Measurements from ENCODE around the gene MPND. TPM values are rescaled to one million over a fixed set of nuclear protein-coding genes. Genes with fewer than 3 reads are reported as not detected.

Gene MPND
- total RNA-seq, 1 donor from 2014 or later = 14.2 TPM

DNA sequence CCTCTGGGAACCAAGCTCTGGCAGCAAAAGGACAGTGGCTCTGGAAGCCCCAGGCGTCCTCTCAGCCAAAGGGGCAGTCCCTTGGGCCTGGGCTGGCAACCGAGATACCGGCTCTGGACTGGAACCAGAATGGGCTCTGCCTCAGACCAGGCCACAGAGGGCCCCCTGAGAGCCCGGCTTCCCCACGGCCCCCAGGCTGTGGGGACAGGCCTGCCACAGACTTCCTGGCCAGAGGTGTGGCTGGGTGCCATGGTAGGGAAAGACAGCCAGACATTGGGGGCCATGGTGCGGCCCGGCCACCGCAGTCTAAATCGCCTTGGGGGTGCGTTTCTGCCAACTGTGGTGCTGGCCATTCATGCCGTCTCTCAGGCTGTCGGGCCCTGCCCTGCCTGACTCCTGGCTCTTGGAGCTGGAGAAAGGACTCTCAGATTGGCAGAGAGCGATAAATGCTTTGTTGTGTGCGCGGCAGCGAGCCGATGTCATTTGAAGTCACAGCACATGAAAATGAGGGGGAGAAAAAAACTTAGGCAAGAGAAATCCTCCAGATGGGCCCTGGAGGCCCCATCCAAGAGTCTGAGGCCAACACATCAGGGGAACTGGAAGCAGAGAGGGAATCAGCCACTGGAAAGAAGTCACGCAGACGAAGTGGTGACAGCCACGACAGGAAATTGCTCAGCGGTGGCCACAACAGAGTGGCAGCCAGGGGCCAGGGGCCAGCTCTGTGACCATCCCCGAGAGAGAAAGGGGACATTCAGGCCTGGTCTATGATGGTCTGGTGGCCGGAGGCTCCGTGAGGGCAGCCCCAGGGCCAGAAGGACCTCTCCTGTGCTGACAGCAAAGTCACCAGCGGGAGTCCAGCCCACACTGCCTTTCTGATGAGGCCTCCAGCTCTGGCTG, 30.5 kb downstream of the MPND start:
- peaks cover 84% of the 10 kb centered on the region for H3K4me1 Mint-ChIP-seq (ENCODE audit: unreplicated experiment)
- TF ChIP-seq, protein P1, sequence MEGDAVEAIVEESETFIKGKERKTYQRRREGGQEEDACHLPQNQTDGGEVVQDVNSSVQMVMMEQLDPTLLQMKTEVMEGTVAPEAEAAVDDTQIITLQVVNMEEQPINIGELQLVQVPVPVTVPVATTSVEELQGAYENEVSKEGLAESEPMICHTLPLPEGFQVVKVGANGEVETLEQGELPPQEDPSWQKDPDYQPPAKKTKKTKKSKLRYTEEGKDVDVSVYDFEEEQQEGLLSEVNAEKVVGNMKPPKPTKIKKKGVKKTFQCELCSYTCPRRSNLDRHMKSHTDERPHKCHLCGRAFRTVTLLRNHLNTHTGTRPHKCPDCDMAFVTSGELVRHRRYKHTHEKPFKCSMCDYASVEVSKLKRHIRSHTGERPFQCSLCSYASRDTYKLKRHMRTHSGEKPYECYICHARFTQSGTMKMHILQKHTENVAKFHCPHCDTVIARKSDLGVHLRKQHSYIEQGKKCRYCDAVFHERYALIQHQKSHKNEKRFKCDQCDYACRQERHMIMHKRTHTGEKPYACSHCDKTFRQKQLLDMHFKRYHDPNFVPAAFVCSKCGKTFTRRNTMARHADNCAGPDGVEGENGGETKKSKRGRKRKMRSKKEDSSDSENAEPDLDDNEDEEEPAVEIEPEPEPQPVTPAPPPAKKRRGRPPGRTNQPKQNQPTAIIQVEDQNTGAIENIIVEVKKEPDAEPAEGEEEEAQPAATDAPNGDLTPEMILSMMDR (IDR thresholded peaks at IDR 0.05) = no peak
- H3K9me3 Mint-ChIP-seq (ENCODE audit: unreplicated experiment) = no peaks in the 10 kb centered on the region
- peak overlapping the region; percentile 90 for H3K27ac Mint-ChIP-seq (ENCODE audit: unreplicated experiment)
- H3K36me3 Mint-ChIP-seq (ENCODE audit: unreplicated experiment) = no peaks in the 10 kb centered on the region
- H3K4me3 Mint-ChIP-seq (ENCODE audit: unreplicated experiment) = peak overlapping the region; percentile 28
- no peak for DNase-seq (ENCODE audit: extremely low spot score, unreplicated experiment)
- no peaks in the 10 kb centered on the region for H3K27me3 Mint-ChIP-seq (ENCODE audit: unreplicated experiment)

DNA sequence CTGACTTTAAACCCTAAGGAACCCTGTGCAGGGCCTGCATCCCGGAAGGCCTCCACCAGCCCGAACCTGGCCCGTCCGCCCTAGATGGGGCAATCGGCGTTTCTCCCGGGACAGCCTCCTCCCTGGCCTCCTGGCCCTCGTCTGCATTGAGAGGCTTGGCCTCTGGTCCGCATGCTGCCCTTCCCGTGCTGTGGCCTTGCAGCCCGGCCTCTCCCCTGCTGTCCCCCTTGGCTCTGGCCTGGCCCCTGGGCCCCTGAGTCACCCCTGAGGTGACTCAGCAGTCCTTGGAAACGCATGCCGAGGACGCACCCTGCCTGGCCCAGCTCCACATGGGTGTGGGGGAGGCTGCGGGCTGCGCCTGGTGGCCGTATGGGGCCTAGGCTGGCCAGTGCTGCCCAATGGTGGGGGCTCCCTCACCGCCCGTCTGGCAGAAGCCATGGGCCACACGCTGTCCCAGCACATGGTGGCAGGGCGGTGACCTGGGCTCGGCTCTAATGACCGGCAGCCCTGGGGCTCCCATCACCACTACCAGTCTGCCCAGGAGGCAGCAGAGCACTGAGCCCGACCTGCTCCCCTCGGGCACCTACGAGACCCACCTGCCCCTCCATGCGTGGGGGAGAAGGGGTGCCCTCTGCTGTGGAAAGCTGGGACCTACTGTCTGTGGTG, 31.3 kb downstream of the MPND start:
- no peak for DNase-seq (ENCODE audit: extremely low spot score, unreplicated experiment)
- Mint-ChIP-seq H3K36me3 (ENCODE audit: unreplicated experiment) (no peaks in the 10 kb centered on the region), H3K4me1 (ENCODE audit: unreplicated experiment) (peaks cover 87% of the 10 kb centered on the region), H3K9me3 (ENCODE audit: unreplicated experiment) (no peaks in the 10 kb centered on the region), H3K27me3 (ENCODE audit: unreplicated experiment) (no peaks in the 10 kb centered on the region), H3K4me3 (ENCODE audit: unreplicated experiment) (peak overlapping the region; percentile 28), H3K27ac (ENCODE audit: unreplicated experiment) (peak overlapping the region; percentile 90)
- TF ChIP-seq, protein P1 (IDR thresholded peaks at IDR 0.05) = no peak

DNA sequence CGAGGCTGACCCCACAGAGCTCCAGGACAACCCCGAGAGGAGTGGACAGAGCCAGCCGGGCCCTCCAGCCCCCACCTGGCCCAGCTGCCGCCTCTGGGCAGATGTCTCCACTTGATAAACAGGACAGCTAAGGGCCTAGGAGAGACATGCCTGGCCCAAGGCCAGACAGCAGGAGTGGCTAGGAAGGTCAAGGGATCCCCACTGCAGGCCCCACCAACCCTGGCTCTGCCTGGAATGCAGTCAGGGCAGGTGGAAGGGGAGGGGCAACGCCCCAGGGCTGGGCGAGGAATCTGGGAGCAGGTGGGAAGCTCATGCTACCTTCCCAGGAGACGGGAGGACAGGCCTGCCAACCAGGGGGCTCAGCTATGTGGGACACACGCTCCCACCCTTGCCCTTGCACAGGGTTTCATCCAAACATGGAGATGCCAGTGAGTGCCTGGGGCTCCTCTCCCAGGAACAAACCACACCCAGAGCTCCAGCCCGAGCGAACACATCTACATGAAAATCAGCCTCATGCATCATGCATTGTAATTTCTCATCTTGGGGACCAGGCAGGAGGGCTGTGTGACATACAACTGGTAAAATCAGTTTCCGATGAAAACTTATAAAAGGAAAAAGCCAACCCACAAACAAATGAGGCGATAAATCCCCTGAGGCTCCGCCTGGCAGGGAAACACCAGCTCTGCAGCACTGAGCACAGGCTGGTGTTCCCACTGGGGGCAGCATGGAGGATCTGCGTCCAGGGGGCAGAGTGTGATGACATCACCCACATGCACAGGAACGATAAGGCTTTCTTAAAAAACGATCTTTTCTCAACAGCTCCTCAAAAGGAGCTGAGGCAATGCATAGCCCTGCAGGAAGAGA, 32.0 kb downstream of the MPND start:
- H3K4me1 Mint-ChIP-seq (ENCODE audit: unreplicated experiment) = peaks cover 87% of the 10 kb centered on the region
- H3K4me3 Mint-ChIP-seq (ENCODE audit: unreplicated experiment) = peak overlapping the region; percentile 5
- TF ChIP-seq, protein P1 (IDR thresholded peaks at IDR 0.05) = peak; percentile 43
- no peaks in the 10 kb centered on the region for H3K9me3 Mint-ChIP-seq (ENCODE audit: unreplicated experiment)
- no peaks in the 10 kb centered on the region for H3K36me3 Mint-ChIP-seq (ENCODE audit: unreplicated experiment)
- no peak for DNase-seq (ENCODE audit: extremely low spot score, unreplicated experiment)
- H3K27ac Mint-ChIP-seq (ENCODE audit: unreplicated experiment) = peak overlapping the region; percentile 77
- no peaks in the 10 kb centered on the region for H3K27me3 Mint-ChIP-seq (ENCODE audit: unreplicated experiment)

DNA sequence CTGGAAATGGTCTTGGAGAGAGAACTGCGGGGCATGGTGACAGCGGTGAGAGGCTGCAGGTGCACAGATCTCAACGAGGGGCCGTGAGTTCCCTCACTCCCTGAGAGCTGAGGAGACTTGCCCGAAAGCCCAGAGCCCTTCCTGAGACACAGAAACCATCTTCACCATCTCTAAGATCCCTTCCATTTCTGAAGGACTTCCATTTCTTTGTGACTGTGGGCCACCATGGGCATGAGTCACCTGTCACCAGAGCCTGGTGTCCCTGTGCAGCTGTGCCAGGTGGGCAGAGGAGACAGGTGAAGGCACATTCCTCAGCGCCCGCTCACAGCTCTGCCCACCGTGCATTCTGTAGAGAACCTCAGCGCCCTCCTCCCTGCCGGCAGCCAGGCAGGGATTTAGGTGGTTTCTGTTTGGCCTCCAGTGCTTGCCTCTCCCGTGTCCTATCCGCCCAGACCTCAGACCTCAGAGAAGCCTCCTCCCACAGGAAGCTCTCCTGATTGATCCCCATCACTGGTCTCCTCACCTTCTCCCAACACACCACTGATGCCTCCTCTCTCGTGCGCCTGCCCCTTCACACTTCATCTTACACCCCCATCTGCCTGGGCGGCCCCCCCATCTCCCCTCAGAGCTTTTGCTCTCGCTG, 32.8 kb downstream of the MPND start:
- DNase-seq (ENCODE audit: extremely low spot score, unreplicated experiment) = no peak
- peak overlapping the region; percentile 77 for H3K27ac Mint-ChIP-seq (ENCODE audit: unreplicated experiment)
- H3K4me1 Mint-ChIP-seq (ENCODE audit: unreplicated experiment) = peaks cover 84% of the 10 kb centered on the region
- TF ChIP-seq, protein P1 (IDR thresholded peaks at IDR 0.05) = no peak
- peak overlapping the region; percentile 5 for H3K4me3 Mint-ChIP-seq (ENCODE audit: unreplicated experiment)
- no peaks in the 10 kb centered on the region for H3K27me3 Mint-ChIP-seq (ENCODE audit: unreplicated experiment)
- H3K36me3 Mint-ChIP-seq (ENCODE audit: unreplicated experiment) = no peaks in the 10 kb centered on the region
- H3K9me3 Mint-ChIP-seq (ENCODE audit: unreplicated experiment) = no peaks in the 10 kb centered on the region

Measured in osteocyte (in vitro differentiated cells).